ENCODE results near the gene RIN3. TPM values are rescaled to one million over a fixed set of nuclear protein-coding genes. Genes with fewer than 3 reads are reported as not detected.

Gene RIN3
- total RNA-seq, 1 experiment from 2014 or later: 10.9 TPM

DNA sequence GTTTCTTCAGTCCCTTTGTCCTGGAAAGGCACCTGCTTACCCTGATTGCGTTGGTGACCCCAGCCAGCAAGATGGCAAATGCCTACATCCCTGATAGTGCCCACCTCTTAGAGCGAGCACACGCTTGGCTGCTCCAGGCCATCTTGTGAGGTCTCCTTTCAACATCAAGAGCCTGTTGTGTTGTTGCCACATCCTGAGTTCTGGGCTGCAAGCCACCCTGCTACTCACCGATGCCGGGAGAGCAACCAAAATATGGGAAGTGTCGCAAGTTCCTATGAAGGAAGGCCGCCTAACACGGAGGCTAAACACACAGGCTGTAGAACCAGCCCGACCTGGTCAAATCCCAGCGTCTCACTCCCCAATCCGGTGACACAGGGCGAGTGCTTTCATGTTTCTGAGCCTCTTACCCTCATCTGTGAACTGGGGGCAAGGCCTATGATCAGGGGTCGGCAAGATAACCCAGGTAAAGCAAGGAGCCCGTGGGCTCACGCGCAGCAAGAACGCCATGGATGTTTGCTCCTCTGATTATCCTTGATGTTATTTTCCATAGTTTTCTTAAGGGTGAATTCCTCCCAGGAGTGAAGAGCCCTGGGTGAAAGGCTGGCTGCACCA, 136.5 kb downstream of the RIN3 start:
- Histone ChIP-seq H3K9me3 (ENCODE audit: control insufficient read depth, insufficient read depth, low read depth, low read length) (no peaks in the 10 kb centered on the region), H3K27me3 (ENCODE audit: control insufficient read depth, insufficient read depth, low read length) (no peaks in the 10 kb centered on the region), H3K27ac (ENCODE audit: low read length) (no peak overlapping the region), H3K4me1 (ENCODE audit: control insufficient read depth, insufficient read depth, low read length) (no peaks in the 10 kb centered on the region), H3K36me3 (ENCODE audit: control insufficient read depth, insufficient read depth, low read length) (no peaks in the 10 kb centered on the region), H3K4me3 (ENCODE audit: low read depth in 2 of 2, low read length in 2 of 2) (no peak overlapping the region)
- BruUV-seq (replicated peaks): no TSS peak
- TF ChIP-seq SIN3A (IDR thresholded peaks at IDR 0.05; ENCODE audit: borderline replicate concordance, insufficient read depth, low read depth, low read length): no peak
- TF ChIP-seq, protein P1, sequence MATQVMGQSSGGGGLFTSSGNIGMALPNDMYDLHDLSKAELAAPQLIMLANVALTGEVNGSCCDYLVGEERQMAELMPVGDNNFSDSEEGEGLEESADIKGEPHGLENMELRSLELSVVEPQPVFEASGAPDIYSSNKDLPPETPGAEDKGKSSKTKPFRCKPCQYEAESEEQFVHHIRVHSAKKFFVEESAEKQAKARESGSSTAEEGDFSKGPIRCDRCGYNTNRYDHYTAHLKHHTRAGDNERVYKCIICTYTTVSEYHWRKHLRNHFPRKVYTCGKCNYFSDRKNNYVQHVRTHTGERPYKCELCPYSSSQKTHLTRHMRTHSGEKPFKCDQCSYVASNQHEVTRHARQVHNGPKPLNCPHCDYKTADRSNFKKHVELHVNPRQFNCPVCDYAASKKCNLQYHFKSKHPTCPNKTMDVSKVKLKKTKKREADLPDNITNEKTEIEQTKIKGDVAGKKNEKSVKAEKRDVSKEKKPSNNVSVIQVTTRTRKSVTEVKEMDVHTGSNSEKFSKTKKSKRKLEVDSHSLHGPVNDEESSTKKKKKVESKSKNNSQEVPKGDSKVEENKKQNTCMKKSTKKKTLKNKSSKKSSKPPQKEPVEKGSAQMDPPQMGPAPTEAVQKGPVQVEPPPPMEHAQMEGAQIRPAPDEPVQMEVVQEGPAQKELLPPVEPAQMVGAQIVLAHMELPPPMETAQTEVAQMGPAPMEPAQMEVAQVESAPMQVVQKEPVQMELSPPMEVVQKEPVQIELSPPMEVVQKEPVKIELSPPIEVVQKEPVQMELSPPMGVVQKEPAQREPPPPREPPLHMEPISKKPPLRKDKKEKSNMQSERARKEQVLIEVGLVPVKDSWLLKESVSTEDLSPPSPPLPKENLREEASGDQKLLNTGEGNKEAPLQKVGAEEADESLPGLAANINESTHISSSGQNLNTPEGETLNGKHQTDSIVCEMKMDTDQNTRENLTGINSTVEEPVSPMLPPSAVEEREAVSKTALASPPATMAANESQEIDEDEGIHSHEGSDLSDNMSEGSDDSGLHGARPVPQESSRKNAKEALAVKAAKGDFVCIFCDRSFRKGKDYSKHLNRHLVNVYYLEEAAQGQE (IDR thresholded peaks at IDR 0.05; ENCODE audit: insufficient read depth in 1 of 2, low read depth in 2 of 2, low read length in 1 of 2): no peak
- TF ChIP-seq CTCF (IDR thresholded peaks at IDR 0.05): no peak
- TF ChIP-seq TCF7L2 (IDR thresholded peaks at IDR 0.05; ENCODE audit: low read depth, low read length): no peak
- TF ChIP-seq POLR2AphosphoS5 (IDR thresholded peaks at IDR 0.05; ENCODE audit: low read depth, low read length): no peak
- ATAC-seq (no peak), DNase-seq (ENCODE audit: low read depth, low spot score) (no peak)
- POLR2A ChIA-PET: no interaction called here
- intact Hi-C loops (cut with micrococcal nuclease; ENCODE audit: unreplicated experiment): no loop called here
- CTCF ChIA-PET: no interaction called here
- in situ Hi-C loops (cut with HindIII; ENCODE audit: low pct_unique_long_range_greater_than_20kb, low sequenced_read_pairs): no loop called here

- Histone ChIP-seq H3K9me3 (ENCODE audit: control insufficient read depth, insufficient read depth, low read depth, low read length) (no peaks in the 10 kb centered on the region), H3K4me1 (ENCODE audit: control insufficient read depth, insufficient read depth, low read length) (no peaks in the 10 kb centered on the region), H3K4me3 (ENCODE audit: low read depth in 2 of 2, low read length in 2 of 2) (no peak overlapping the region), H3K27ac (ENCODE audit: low read length) (no peak overlapping the region), H3K36me3 (ENCODE audit: control insufficient read depth, insufficient read depth, low read length) (no peaks in the 10 kb centered on the region), H3K27me3 (ENCODE audit: control insufficient read depth, insufficient read depth, low read length) (no peaks in the 10 kb centered on the region)
- ChIA-PET POLR2A (no interaction called here), CTCF (no interaction called here)
- in situ Hi-C loops (cut with HindIII; ENCODE audit: low pct_unique_long_range_greater_than_20kb, low sequenced_read_pairs): no loop called here
- ATAC-seq: no peak
- TF ChIP-seq CTCF (IDR thresholded peaks at IDR 0.05) (no peak), POLR2AphosphoS5 (IDR thresholded peaks at IDR 0.05; ENCODE audit: low read depth, low read length) (no peak), SIN3A (IDR thresholded peaks at IDR 0.05; ENCODE audit: borderline replicate concordance, insufficient read depth, low read depth, low read length) (no peak), TCF7L2 (IDR thresholded peaks at IDR 0.05; ENCODE audit: low read depth, low read length) (no peak)
- TF ChIP-seq, protein P1 (IDR thresholded peaks at IDR 0.05; ENCODE audit: insufficient read depth in 1 of 2, low read depth in 2 of 2, low read length in 1 of 2): no peak
- intact Hi-C loops (cut with micrococcal nuclease; ENCODE audit: unreplicated experiment): no loop called here
- no TSS peak for BruUV-seq (replicated peaks)
- DNase-seq (ENCODE audit: low read depth, low spot score): no peak
Measured at GRCh38 chr14:92650581-92651105, 137.1 kb downstream of the RIN3 start.

All from Panc1 (cell line).